Measurements from ENCODE around the gene GNG8.

DNA sequence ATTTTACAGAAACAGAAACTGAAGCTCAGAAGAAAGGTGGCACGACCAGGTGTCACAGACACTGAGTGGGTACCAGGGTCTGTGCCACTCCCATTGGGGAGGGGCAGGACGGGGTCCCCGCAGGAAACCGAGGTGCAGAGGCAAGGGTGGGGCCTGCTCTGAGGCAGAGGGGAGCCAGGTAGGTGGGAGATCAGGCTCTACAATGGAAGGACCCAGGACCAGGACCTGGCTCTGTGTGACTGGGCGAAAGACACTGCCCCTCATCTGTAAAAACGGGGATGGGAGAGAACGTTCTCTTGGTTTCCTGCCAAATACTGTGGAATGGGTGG lies 13.9 kb downstream of the GNG8 start:
- TF ChIP-seq ZNF16 (tag by site-specific recombination; IDR thresholded peaks at IDR 0.05; ENCODE audit: low read depth) = no peak
- TF ChIP-seq ZNF433 (tag by site-specific recombination; IDR thresholded peaks at IDR 0.05; ENCODE audit: low read depth) = no peak
- TF ChIP-seq, protein P1, sequence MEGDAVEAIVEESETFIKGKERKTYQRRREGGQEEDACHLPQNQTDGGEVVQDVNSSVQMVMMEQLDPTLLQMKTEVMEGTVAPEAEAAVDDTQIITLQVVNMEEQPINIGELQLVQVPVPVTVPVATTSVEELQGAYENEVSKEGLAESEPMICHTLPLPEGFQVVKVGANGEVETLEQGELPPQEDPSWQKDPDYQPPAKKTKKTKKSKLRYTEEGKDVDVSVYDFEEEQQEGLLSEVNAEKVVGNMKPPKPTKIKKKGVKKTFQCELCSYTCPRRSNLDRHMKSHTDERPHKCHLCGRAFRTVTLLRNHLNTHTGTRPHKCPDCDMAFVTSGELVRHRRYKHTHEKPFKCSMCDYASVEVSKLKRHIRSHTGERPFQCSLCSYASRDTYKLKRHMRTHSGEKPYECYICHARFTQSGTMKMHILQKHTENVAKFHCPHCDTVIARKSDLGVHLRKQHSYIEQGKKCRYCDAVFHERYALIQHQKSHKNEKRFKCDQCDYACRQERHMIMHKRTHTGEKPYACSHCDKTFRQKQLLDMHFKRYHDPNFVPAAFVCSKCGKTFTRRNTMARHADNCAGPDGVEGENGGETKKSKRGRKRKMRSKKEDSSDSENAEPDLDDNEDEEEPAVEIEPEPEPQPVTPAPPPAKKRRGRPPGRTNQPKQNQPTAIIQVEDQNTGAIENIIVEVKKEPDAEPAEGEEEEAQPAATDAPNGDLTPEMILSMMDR (tag by site-specific recombination; IDR thresholded peaks at IDR 0.05) = no peak
- TF ChIP-seq, protein P2, sequence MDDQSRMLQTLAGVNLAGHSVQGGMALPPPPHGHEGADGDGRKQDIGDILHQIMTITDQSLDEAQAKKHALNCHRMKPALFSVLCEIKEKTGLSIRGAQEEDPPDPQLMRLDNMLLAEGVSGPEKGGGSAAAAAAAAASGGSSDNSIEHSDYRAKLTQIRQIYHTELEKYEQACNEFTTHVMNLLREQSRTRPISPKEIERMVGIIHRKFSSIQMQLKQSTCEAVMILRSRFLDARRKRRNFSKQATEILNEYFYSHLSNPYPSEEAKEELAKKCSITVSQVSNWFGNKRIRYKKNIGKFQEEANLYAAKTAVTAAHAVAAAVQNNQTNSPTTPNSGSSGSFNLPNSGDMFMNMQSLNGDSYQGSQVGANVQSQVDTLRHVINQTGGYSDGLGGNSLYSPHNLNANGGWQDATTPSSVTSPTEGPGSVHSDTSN (CRISPR knock-in tag; IDR thresholded peaks at IDR 0.05) = no peak
- TF ChIP-seq KLF9 (tag by site-specific recombination; IDR thresholded peaks at IDR 0.05; ENCODE audit: low read depth) = no peak

Data from HEK293 (cell line).